ENCODE measurements around the gene ARF1.

ARF1 gene

DNA sequence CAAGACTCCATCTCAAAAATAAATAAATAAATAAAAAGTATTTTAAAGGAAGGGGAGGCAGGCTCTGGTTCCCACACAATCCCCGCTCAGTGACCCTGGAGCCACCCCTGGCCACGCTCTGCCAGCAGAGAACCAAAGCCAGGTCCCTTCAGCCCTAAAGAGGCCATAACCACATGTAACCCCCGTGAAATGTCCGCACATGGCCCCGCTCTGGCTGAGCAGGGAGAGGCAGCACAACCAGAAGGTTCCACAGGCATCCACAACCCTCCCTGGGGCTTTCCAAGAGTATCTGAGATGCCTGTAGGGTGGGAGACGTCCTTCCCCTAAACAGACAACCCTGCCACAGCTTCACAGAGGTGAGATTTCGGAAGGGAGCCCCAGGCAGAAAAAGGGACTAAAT is 1.4 kb upstream of the ARF1 start:
- Mint-ChIP-seq H3K27ac (peak overlapping the region in 2 of 3 experiments; percentile 71 to 86), H3K4me1 (peaks cover 29% of the 10 kb centered on the region), H3K4me3 (peak overlapping the region; percentile 83 to 89 (median 88)), H3K27me3 (ENCODE audit: low read depth) (peaks cover 4% of the 10 kb centered on the region), H3K36me3 (ENCODE audit: low read depth) (no peaks in the 10 kb centered on the region), H3K9me3 (no peaks in the 10 kb centered on the region)
- TF ChIP-seq, protein P1, sequence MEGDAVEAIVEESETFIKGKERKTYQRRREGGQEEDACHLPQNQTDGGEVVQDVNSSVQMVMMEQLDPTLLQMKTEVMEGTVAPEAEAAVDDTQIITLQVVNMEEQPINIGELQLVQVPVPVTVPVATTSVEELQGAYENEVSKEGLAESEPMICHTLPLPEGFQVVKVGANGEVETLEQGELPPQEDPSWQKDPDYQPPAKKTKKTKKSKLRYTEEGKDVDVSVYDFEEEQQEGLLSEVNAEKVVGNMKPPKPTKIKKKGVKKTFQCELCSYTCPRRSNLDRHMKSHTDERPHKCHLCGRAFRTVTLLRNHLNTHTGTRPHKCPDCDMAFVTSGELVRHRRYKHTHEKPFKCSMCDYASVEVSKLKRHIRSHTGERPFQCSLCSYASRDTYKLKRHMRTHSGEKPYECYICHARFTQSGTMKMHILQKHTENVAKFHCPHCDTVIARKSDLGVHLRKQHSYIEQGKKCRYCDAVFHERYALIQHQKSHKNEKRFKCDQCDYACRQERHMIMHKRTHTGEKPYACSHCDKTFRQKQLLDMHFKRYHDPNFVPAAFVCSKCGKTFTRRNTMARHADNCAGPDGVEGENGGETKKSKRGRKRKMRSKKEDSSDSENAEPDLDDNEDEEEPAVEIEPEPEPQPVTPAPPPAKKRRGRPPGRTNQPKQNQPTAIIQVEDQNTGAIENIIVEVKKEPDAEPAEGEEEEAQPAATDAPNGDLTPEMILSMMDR (IDR thresholded peaks at IDR 0.05; ENCODE audit: unreplicated experiment in 3 of 3), result no peak

DNA sequence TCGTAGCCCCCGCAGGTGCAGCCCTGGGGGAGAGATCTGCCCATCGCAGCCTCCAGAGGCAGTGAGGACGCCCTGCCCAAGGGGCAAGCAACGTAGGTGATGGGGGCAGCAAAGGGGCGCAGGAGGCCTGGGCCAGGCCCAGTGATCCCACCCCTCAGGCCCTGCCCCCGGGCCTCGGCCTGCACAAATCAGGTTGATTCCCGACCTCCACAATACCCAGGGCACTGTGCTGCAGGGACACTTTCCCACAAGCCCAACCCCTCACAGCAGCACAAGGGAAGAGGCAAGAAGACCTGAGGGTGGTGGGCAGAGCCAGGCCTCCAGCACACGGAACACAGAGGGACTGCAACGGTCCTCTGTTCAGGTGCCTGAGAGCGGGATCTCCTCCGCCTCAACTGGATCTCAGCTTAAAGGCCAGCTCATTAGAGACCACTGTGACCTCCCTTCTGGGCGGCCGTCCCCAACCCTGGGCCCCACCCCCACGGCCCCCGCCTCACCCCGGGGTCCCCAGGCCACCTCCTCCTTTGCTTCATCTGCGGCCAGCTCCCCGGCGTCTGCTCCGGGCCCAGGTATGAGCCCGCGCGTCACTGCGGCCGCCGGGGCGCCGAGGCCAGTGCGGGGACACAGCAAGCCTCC is 812 bp upstream of the ARF1 start:
- peaks cover 2% of the 10 kb centered on the region for H3K36me3 Mint-ChIP-seq (ENCODE audit: low read depth)
- no peaks in the 10 kb centered on the region for H3K9me3 Mint-ChIP-seq
- TF ChIP-seq, protein P1 (IDR thresholded peaks at IDR 0.05; ENCODE audit: unreplicated experiment in 3 of 3), result no peak
- H3K27ac Mint-ChIP-seq, result peak overlapping the region in 2 of 3 experiments; percentile 71 to 86
- peaks cover 33% of the 10 kb centered on the region for H3K4me1 Mint-ChIP-seq
- H3K4me3 Mint-ChIP-seq, result peak overlapping the region; percentile 83 to 89 (median 88)
- peaks cover 4% of the 10 kb centered on the region for H3K27me3 Mint-ChIP-seq (ENCODE audit: low read depth)

DNA sequence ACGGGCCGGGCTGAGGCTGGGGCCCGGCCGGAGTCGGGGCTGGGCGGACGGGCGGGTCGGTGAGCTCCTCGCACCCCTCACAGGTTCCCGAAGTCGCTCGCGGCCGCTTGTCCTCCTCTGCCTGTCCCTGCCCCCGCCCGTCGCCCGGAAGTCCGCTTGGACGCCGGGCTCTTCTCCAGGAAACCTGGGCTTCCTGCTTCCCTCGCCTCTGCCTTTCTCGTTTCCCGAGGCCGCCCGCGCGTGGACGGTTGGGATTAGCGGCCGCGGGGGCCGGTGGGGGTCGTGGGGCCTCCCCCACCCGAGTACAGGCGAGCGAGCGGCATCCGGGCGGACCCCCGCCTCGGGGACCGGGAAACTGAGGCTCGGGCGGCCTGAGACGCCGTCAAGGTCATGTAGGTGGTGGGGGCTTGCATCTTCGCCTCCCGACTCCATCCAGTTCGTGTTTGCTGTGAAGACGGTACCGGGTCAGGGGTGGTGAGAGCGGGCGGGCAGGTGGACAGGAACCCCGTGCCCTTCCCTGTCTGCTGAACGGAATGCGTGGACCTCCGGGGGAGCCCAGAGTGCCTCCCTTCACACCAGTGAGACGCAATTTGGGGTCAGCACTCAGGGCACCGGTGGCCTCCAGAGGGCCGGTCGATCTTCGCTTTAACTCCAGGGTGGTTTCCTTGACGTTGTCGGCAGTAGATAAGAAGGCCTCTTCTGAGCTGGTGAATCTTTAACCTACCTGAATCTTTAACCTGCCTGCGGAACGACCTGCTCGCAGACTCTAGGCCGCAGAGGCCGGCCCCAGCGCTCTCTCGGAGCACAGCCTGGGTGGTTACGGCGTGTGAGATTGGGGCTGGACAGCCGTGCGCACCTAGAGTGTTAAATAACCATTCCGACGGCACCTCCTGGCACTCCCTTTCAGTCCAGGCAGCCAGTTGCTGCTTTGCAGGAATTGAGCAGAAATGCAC is 686 bp downstream of the ARF1 start:
- H3K4me1 Mint-ChIP-seq, result peaks cover 48% of the 10 kb centered on the region
- peak overlapping the region; percentile 98 to 99 (median 98) for H3K4me3 Mint-ChIP-seq
- TF ChIP-seq, protein P1 (IDR thresholded peaks at IDR 0.05; ENCODE audit: unreplicated experiment in 3 of 3), result no peak
- H3K27me3 Mint-ChIP-seq (ENCODE audit: low read depth), result no peaks in the 10 kb centered on the region
- peaks cover 10% of the 10 kb centered on the region for H3K36me3 Mint-ChIP-seq (ENCODE audit: low read depth)
- no peaks in the 10 kb centered on the region for H3K9me3 Mint-ChIP-seq
- peak overlapping the region; percentile 97 to 99 (median 99) for H3K27ac Mint-ChIP-seq

DNA sequence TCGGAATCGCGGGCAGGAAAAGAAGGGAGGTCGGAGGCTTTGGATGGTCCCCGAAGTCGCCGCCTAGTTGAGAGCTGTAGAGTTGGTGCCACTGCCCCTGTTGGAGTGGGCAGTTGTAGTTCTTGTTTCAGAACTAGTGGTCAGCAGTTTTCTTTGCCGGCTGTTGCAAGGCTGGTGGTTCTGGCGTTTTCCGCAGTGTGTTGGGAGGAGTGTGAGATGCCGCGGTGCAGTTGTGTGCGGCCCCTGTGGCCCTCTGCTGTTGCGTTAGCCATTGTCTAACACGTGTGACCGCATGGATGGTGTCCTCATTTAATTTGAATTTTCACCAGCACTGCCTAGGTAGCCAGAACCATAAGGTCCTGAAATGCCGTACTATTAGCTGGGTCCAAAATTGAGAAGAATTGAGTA is 1.4 kb downstream of the ARF1 start:
- peak overlapping the region; percentile 98 to 99 (median 98) for H3K4me3 Mint-ChIP-seq
- H3K27ac Mint-ChIP-seq, result peak overlapping the region; percentile 97 to 99 (median 99)
- H3K4me1 Mint-ChIP-seq, result peaks cover 55% of the 10 kb centered on the region
- H3K9me3 Mint-ChIP-seq, result no peaks in the 10 kb centered on the region
- TF ChIP-seq, protein P1 (IDR thresholded peaks at IDR 0.05; ENCODE audit: unreplicated experiment in 3 of 3), result no peak
- H3K27me3 Mint-ChIP-seq (ENCODE audit: low read depth), result no peaks in the 10 kb centered on the region
- peaks cover 14% of the 10 kb centered on the region for H3K36me3 Mint-ChIP-seq (ENCODE audit: low read depth)

DNA sequence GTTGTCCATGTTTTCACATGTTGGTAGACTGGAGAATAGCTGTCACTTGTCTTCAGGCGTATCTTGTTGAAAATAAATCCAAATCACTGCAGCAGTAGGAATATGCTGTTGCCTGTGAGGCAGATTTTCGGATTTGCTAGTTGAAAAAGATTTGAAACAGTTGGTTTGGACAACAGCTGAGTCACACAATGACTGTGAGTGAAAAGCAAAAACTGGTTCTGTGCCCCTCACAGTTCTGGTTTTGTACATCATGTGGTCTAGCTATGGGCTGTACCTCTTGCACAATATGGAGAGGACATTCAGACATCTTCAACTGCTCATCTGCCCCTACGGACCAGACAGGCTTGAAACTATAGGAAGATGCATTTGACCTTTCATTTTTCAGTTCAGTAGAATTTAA is 1.8 kb downstream of the ARF1 start:
- TF ChIP-seq, protein P1 (IDR thresholded peaks at IDR 0.05; ENCODE audit: unreplicated experiment in 3 of 3), result no peak
- peaks cover 60% of the 10 kb centered on the region for H3K4me1 Mint-ChIP-seq
- peaks cover 16% of the 10 kb centered on the region for H3K36me3 Mint-ChIP-seq (ENCODE audit: low read depth)
- H3K4me3 Mint-ChIP-seq, result peak overlapping the region; percentile 98 to 99 (median 98)
- peak overlapping the region; percentile 97 to 99 (median 99) for H3K27ac Mint-ChIP-seq
- H3K27me3 Mint-ChIP-seq (ENCODE audit: low read depth), result no peaks in the 10 kb centered on the region
- no peaks in the 10 kb centered on the region for H3K9me3 Mint-ChIP-seq

Data from nephron (organoid).